Type B pancreatic cell (in vitro differentiated cells): ENCODE results near the gene USH1C. TPM values are rescaled to one million over a fixed set of nuclear protein-coding genes. Genes with fewer than 3 reads are reported as not detected.

ENCODE experiments used
- DNase-seq: peaks from one replicate; pipeline ENCODE4 v3.0.0; 2021; ENCODE audit warnings: mixed read lengths; ENCODE audit not compliant: unreplicated experiment; ENCODE audit errors: extremely low spot score
- H3K27ac Mint-ChIP-seq: 2 replicates; pipeline ENCODE4 v1.8.0; 2021; ENCODE audit warnings: mild to moderate bottlenecking, mixed read lengths
- H3K27me3 Mint-ChIP-seq: 2 replicates; pipeline ENCODE4 v1.8.0; 2021; ENCODE audit warnings: mixed read lengths
- H3K36me3 Mint-ChIP-seq: 2 replicates; pipeline ENCODE4 v1.8.0; 2021; ENCODE audit warnings: mixed read lengths
- H3K4me1 Mint-ChIP-seq: one replicate; pipeline ENCODE4 v1.8.0; 2021; ENCODE audit warnings: mixed read lengths; ENCODE audit not compliant: unreplicated experiment
- H3K4me3 Mint-ChIP-seq: 2 replicates; pipeline ENCODE4 v1.8.0; 2021; ENCODE audit warnings: mild to moderate bottlenecking, mixed read lengths
- H3K9me3 Mint-ChIP-seq: 2 replicates; pipeline ENCODE4 v1.8.0; 2021; ENCODE audit warnings: mixed read lengths
- CTCF ChIP-seq: fragments of 200-600 bp; sonication (generic); conservative IDR thresholded peaks from 2 replicates; pipeline ENCODE4 v1.5.0; 2021; ENCODE audit warnings: antibody characterized with exemption, mild to moderate bottlenecking
- total RNA-seq: library from RNA; stranded (reverse); gene quantifications from 2 replicates; pipeline ENCODE4 v1.2.1, GENCODE V29; 2021; ENCODE audit warnings: low replicate concordance

USH1C gene
- total RNA-seq, 1 donor from 2014 or later = 21.8 TPM

GRCh38 chr11:17579451-17579850, 35.2 kb upstream of the USH1C start:
- Mint-ChIP-seq H3K9me3 (no peaks in the 10 kb centered on the region), H3K27ac (no peak overlapping the region), H3K27me3 (peaks cover 14% of the 10 kb centered on the region), H3K4me1 (peaks cover 8% of the 10 kb centered on the region), H3K4me3 (no peak overlapping the region), H3K36me3 (no peaks in the 10 kb centered on the region)
- no peak for TF ChIP-seq CTCF
- DNase-seq = peak; percentile 47

- TF ChIP-seq CTCF = no peak
- peaks cover 8% of the 10 kb centered on the region for H3K4me1 Mint-ChIP-seq
- peak; percentile 64 for DNase-seq
- no peaks in the 10 kb centered on the region for H3K9me3 Mint-ChIP-seq
- no peak overlapping the region for H3K27ac Mint-ChIP-seq
- H3K27me3 Mint-ChIP-seq = peaks cover 14% of the 10 kb centered on the region
- H3K4me3 Mint-ChIP-seq = no peak overlapping the region
- H3K36me3 Mint-ChIP-seq = no peaks in the 10 kb centered on the region
Observed at GRCh38 chr11:17578958-17579357, 34.7 kb upstream of the USH1C start.

GRCh38 chr11:17578296-17578695, 34.1 kb upstream of the USH1C start:
- H3K27me3 Mint-ChIP-seq = peaks cover 14% of the 10 kb centered on the region
- peaks cover 8% of the 10 kb centered on the region for H3K4me1 Mint-ChIP-seq
- H3K27ac Mint-ChIP-seq = no peak overlapping the region
- no peak for TF ChIP-seq CTCF
- H3K4me3 Mint-ChIP-seq = no peak overlapping the region
- DNase-seq = peak; percentile 54
- no peaks in the 10 kb centered on the region for H3K9me3 Mint-ChIP-seq
- no peaks in the 10 kb centered on the region for H3K36me3 Mint-ChIP-seq

GRCh38 chr11:17575431-17576425, 31.5 kb upstream of the USH1C start:
- no peaks in the 10 kb centered on the region for H3K36me3 Mint-ChIP-seq
- peaks cover 24% of the 10 kb centered on the region for H3K27me3 Mint-ChIP-seq
- DNase-seq = peak; percentile 57
- no peaks in the 10 kb centered on the region for H3K9me3 Mint-ChIP-seq
- H3K27ac Mint-ChIP-seq = no peak overlapping the region
- peaks cover 13% of the 10 kb centered on the region for H3K4me1 Mint-ChIP-seq
- H3K4me3 Mint-ChIP-seq = no peak overlapping the region
- no peak for TF ChIP-seq CTCF

- Mint-ChIP-seq H3K27ac (no peak overlapping the region), H3K27me3 (peaks cover 20% of the 10 kb centered on the region), H3K4me1 (peaks cover 13% of the 10 kb centered on the region), H3K9me3 (no peaks in the 10 kb centered on the region), H3K36me3 (no peaks in the 10 kb centered on the region), H3K4me3 (no peak overlapping the region)
- peak; percentile 52 for DNase-seq
- no peak for TF ChIP-seq CTCF
Observed at GRCh38 chr11:17574141-17575091, 30.2 kb upstream of the USH1C start.
